ENCODE measurements around the gene ACTL9.

The ACTL9 gene

GRCh38 chr19:8684001-8684902, 14.3 kb downstream of the ACTL9 start:
- DNase-seq (ENCODE audit: low read depth), result no peak

GRCh38 chr19:8682931-8683330, 15.7 kb downstream of the ACTL9 start:
- DNase-seq (ENCODE audit: low read depth), result no peak

GRCh38 chr19:8682472-8682871, 16.1 kb downstream of the ACTL9 start:
- DNase-seq (ENCODE audit: low read depth), result no peak

GRCh38 chr19:8681345-8682029, 17.1 kb downstream of the ACTL9 start:
- DNase-seq (ENCODE audit: low read depth), result no peak

GRCh38 chr19:8680676-8681344, 17.8 kb downstream of the ACTL9 start:
- DNase-seq (ENCODE audit: low read depth), result no peak

- no peak for DNase-seq (ENCODE audit: low read depth)
Observed at GRCh38 chr19:8678244-8678807, 20.3 kb downstream of the ACTL9 start.

- no peak for DNase-seq (ENCODE audit: low read depth)
Observed at GRCh38 chr19:8675066-8675465, 23.5 kb downstream of the ACTL9 start.

GRCh38 chr19:8673276-8673891, 25.2 kb downstream of the ACTL9 start:
- no peak for DNase-seq (ENCODE audit: low read depth)

- no peak for DNase-seq (ENCODE audit: low read depth)
Observed at GRCh38 chr19:8666814-8667405, 31.7 kb downstream of the ACTL9 start.

GRCh38 chr19:8665468-8666213, 33.0 kb downstream of the ACTL9 start:
- no peak for DNase-seq (ENCODE audit: low read depth)

GRCh38 chr19:8664671-8665057, 33.9 kb downstream of the ACTL9 start:
- no peak for DNase-seq (ENCODE audit: low read depth)

GRCh38 chr19:8663920-8664670, 34.5 kb downstream of the ACTL9 start:
- DNase-seq (ENCODE audit: low read depth), result no peak

GRCh38 chr19:8662263-8662662, 36.3 kb downstream of the ACTL9 start:
- no peak for DNase-seq (ENCODE audit: low read depth)

- no peak for DNase-seq (ENCODE audit: low read depth)
Observed at GRCh38 chr19:8659905-8660304, 38.7 kb downstream of the ACTL9 start.

- DNase-seq (ENCODE audit: low read depth), result no peak
Observed at GRCh38 chr19:8657869-8658268, 40.7 kb downstream of the ACTL9 start.

- DNase-seq (ENCODE audit: low read depth), result no peak
Observed at GRCh38 chr19:8655340-8655709, 43.3 kb downstream of the ACTL9 start.

GRCh38 chr19:8654591-8655339, 43.8 kb downstream of the ACTL9 start:
- DNase-seq (ENCODE audit: low read depth), result peak; percentile 1

GRCh38 chr19:8648240-8648639, 50.4 kb downstream of the ACTL9 start:
- no peak for DNase-seq (ENCODE audit: low read depth)
